GM21390 (cell line): ENCODE data around the gene TXK.

ENCODE experiments used
- ATAC-seq: cut with Tn5 transposase; IDR thresholded peaks from one replicate; pipeline ENCODE4 v1.9.1; 2021; ENCODE audit not compliant: unreplicated experiment

Gene TXK

DNA sequence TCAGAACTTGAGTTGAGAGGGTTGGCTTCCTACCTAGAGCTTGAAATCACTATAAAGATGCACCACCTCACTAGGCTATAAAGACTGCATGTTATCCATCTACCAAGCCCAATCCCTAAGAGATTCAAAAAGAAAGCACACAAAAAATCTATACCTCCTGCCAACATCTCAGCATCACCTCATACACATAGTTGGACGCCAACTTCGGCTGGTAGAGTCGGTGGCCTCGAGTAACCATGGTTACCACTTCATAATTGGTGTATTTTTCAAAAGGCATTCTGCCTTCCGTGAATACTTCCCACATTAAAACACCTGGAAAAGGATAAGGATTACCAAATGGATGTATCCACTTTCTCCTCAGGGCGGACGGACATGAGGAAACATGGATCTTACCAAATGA lies 4.5 kb upstream of the TXK start:
- ATAC-seq: no peak

DNA sequence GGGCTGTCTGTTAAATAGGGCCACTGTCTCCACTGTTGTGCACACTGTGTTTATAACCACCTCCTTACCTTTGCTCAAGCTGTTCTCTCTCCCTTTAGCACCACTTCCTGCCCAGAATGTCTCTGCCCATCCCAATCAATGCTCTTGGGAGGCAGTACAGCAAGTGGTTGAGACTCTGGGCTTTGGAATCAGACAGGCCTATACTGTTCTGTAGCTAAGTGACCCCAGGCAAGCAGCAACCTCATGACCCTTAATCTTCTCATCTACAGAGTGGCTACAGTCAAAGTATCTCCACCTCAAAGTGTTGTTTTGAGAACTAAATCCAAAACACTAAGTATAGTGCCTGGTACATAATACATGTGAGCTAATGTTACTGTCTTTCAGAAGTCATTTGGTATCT lies 3.8 kb upstream of the TXK start:
- no peak for ATAC-seq

DNA sequence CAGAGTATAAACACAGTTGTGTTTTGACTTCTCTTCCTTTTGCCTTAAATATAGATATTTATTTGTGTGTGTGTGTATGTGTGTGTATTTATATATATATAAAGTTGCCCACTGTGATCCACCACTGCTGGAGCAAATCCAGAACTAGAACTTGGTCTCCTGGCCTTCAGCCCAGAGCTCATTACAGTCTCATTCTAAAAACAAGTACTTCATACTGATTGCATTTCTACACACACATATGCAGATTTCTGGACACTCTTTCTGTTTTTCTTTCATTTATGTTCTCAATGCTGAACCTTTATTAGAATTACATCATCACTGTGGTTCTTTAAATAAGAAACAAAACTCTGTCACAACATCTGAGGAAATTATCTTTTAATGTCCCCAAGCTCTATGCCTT lies 381 bp downstream of the TXK start:
- no peak for ATAC-seq

DNA sequence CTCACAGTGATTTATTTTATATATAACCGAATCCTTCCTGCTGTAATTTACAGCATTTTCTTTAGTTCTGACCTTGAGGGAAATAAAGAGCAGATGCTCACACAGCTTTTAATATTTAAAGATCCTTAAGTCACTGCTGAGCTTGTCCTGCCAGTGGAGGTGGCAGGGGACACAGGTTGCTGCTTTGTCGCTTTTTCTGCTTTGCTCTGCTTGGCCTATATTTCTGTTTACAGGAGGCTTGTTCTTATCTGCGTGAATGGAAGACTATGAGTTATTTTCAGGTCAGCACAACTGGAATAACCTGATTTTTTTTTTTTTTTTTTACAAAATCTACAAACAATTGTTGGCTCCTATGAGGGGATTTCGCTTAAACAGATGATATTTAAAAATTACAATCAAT lies 2.3 kb downstream of the TXK start:
- ATAC-seq: no peak

- ATAC-seq: no peak
Measured at GRCh38 chr4:48130100-48130499, 4.0 kb downstream of the TXK start.

GRCh38 chr4:48129307-48130014 lies 4.6 kb downstream of the TXK start:
- no peak for ATAC-seq

- peak; percentile 90 for ATAC-seq
Measured at GRCh38 chr4:48127682-48128404, 6.2 kb downstream of the TXK start.

GRCh38 chr4:48127231-48127630 lies 6.8 kb downstream of the TXK start:
- ATAC-seq: no peak

DNA sequence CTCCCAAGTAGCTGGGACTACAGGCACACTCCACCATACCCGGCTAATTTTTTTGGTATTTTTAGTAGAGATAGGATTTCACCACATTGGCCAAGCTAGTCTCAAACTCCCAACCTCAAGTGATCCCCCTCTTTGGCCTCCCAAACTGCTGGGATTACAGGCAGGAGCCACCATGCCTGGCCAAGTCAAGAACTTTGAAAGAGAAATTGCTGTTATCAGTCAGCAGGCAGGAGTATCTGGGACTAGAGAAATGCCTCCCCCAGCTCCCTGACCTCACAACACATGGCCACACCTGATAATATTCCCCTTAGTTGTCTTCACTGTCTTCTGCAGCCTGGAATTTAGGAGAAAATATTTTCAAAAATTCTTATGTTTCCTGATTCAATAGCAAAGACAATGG lies 7.4 kb downstream of the TXK start:
- ATAC-seq: no peak

- ATAC-seq: no peak
Measured at GRCh38 chr4:48124870-48125269, 9.2 kb downstream of the TXK start.

DNA sequence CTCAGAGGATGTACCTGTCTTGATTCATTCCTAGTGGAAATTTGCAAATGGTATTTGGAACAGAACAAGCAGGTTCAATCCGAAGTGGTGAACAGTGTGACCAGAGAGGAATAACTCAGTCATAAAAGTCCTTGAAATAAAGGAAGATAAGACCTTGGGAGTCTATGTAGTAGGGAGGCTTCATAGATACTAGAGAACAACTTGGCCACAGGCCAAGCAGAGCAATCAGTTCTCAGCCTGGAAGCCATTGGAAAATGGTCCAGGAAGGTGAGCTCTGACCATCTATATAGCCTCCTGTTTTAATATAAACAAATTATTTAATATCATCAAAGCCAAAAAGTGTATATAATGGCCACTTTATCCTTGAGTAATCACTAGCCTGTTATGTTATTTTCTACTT lies 11.3 kb downstream of the TXK start:
- no peak for ATAC-seq

DNA sequence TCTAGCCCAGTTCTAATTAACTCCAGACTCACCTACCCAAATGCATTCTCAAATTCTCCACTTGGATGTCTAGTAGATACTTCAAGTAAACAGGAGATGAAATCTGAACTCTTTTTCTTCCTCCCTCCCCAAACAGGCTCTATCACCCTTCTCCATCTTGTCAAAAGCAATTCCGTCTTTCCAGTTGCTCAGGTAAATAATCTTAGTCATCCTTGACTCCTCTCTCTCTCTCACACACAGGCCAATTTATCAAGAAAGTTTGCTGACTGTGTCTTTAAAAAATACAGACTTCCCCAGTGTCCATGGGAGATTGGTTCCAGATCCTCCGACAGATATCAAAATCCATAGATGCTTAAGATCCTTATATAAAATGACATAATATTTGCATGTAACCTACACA lies 12.9 kb downstream of the TXK start:
- no peak for ATAC-seq

DNA sequence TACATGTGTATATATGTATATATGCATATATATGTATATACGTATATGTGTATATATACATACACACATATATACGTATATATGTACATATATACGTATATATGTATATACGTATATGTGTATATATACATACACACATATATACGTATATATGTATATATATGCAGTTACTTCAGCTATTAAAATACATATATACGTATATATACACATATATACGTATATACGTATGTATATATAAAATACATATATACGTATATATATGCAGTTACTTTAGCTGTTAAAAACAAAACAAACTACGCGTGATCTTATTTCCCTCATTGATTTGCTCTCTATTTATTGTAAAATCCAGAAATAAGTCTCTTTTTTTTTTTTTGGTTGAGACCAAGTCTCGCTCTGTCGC lies 13.9 kb downstream of the TXK start:
- no peak for ATAC-seq

DNA sequence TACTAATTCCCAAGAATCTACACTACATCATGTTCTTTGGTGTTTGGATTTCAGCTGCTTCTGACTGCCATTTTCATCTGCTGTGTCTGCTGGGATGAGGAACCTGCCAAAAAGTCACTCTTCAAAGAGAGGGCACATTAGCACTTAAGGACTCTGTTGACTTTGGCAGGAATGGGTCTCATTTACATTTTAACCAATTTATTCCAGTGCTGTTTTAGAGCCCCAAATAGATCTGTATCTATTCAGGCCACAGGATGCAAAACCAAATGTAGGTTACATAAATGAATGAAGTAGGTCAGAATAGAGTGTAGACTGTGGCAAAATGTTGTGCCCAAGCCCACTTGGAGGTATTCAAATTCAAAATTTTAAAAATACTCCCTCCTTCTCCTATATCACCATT lies 14.4 kb downstream of the TXK start:
- ATAC-seq: no peak

DNA sequence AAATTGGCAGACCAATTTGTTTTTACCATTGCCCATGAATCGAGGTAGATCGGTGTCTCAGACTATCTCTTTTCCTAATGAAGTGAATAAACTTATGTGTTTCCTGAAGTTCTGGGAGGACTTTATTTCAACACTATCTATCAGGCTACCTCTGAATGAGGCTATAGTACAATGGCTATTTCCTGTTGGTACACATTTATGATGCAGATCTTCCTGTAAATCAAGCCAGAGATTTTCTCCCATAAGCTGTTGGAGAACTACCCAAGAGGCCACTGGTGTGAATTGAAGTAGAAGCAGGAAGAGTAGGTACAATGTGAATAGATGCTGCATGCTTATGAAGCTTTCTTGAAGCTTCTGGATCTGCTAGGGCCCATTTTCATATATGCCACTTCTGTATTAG lies 16.0 kb downstream of the TXK start:
- ATAC-seq: no peak

DNA sequence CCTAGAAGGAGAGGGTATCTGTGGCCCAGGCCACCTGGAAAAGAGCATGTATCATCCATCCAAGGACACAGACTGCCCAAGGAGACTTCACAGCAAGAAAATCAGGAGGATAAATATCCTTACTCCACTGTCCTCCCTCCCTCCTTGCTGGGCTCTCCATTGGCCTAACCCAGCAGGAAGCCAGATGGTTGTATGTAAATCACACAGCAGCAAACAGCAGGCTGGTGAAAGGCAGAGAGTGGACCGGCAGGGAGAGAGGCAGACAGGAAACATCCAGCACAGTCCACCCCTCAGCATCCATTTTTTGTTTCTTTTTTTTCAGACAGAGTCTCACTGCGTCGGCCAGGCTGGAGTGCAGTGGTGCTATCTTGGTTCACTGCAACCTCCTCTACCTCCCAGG lies 17.5 kb downstream of the TXK start:
- ATAC-seq: no peak

DNA sequence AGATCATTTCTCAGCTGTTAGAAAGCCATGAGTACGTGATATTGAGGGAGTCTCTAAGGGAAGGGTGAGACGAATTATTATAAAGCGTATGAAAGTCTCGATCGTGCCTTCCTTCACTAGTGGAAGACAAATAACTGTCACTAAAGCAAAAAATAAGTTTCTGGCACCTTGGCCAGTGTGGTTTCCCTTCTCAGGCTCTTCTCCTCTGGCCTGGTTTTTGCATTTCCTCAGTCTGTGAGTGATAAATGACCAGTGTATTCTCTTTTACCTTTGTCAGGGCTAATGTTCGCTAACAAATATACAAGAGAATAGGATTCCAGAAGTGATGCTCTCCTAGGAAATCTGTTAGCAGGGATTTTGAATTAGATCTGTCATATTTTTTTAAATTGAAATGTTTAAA lies 19.6 kb downstream of the TXK start:
- ATAC-seq: no peak

DNA sequence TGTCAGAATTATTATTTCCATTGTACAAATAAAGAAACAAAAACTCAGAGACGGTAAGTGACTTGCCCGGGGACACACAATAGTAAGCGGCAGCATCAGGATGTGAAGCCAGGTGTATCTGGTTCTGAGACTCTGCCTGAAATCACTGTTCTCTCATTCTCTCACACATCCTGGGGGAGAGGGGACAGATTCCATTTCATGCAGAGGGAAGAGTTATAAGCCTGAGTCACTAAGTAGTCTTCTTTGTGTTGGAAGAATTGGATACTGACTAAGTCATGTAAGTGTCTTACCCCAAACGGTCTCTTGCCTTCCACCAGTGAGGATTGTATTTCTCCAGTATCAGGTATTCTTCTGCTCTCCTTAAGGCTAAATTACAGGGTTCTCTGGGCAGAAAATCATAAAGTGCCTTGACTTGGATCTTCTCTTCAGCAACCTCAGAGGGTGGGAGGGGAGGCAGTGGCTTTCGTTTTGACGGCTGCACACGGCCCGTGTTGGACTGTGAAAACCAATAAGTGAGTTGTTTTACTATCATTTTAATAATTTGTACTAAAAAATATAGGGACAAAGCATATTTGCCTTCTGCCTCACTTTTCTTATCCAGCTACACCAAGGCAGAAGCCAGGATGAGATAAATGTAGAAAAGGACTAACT lies 21.9 kb downstream of the TXK start:
- ATAC-seq: no peak

DNA sequence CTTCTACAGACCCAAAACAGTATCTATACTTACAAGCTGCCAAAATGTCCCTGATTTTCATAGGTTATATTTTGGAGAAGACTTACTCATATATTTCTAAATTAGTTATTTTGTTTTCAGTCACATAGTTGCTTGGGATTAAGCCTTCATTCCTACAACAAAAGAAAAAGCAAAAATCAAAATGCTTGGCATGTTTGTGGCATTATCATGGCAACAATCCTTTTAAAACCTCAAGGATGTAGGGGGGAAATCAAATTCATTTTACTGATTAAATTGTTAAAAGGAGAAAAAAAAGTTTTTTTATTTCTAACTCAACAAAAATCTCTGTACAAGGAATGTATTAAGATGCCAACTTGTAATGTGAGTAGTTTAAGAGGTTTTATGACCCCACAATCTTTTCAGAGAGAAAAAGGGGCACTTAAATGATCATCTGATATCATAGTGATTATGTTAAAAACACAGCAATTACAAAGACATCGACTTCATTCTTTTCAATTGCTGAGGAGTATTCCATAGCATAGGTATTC lies 23.5 kb downstream of the TXK start:
- no peak for ATAC-seq

DNA sequence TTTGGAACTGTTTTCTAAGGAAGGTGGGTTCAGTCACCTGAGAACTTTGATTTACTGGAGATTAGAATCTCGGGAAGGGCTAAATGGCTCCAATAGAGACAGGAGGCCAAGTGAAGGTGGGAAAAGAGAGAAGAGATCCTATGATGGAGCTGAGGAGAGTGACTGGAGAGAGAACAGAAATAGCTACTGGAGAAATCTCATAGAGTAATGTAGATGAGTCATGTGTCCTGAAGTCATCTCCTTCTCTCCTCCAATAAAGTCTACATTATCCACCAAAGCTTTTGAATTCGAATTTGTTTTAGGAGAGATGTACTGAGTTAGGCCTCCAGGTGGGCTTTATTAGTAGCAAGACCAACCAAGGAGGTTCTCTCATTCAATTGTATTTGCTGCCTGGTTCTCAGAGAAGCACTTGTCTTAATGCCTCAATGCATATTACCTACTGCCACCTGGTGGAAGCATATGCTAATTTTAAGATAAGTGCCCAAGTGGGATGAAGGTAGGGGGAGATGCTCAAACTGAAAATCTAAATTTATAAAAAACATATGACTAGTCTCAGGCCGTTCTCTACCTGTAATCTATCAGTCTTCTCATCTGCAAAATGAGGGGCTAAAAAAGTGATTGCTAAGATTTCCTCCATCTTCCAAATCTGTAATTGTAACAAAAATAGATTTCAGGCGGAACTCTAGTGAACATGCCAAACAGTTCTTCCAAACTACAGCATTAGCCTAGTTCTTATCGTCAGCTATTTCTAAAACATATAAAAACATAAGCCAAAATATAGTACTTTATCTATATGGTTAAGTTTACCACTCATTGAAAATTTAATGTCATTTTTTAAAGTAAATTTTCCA lies 24.4 kb downstream of the TXK start:
- ATAC-seq: peak; percentile 75
